Hepatic stellate cell (primary cell): Measurements from ENCODE around the gene OR2K2.
A peak's percentile ranks its signal among the peaks of the same experiment; 100 is the strongest.
"Not testable (repeated sequence)": the region's sequence is repeated elsewhere in the genome, so short reads cannot be mapped to it uniquely, and the experiment has no call there.

ENCODE experiments used
- DNase-seq: peaks from one replicate; pipeline ENCODE4 v3.0.0; 2011; ENCODE audit warnings: low spot score

OR2K2 gene

GRCh38 chr9:111330124-111330523 lies at the start of gene OR2K2:
TSS of gene OR2K2 (minus strand) at chr9:111330224. CDS start at chr9:111328433, 1,791 bp downstream.
- DNase-seq, result no peak

GRCh38 chr9:111375817-111376564 lies 46.0 kb upstream of the OR2K2 start:
- DNase-seq, result no peak

GRCh38 chr9:111375062-111375461 lies 45.0 kb upstream of the OR2K2 start:
- DNase-seq, result no peak

GRCh38 chr9:111372297-111372696 lies 42.3 kb upstream of the OR2K2 start:
- no peak for DNase-seq

GRCh38 chr9:111366978-111367377 lies 37.0 kb upstream of the OR2K2 start:
- no peak for DNase-seq

- no peak for DNase-seq
Observed at GRCh38 chr9:111362526-111362925, 32.5 kb upstream of the OR2K2 start.

GRCh38 chr9:111360881-111361280 lies 30.9 kb upstream of the OR2K2 start:
- DNase-seq, result no peak

GRCh38 chr9:111356481-111357244 lies 26.6 kb upstream of the OR2K2 start:
- peak; percentile 64 for DNase-seq

- DNase-seq, result no peak
Observed at GRCh38 chr9:111352545-111352944, 22.5 kb upstream of the OR2K2 start.

GRCh38 chr9:111350556-111350955 lies 20.5 kb upstream of the OR2K2 start:
- DNase-seq, result no peak

GRCh38 chr9:111349766-111350165 lies 19.7 kb upstream of the OR2K2 start:
- no peak for DNase-seq

- DNase-seq, result peak; percentile 2
Observed at GRCh38 chr9:111348821-111349271, 18.8 kb upstream of the OR2K2 start.

- not testable (repeated sequence) for DNase-seq
Observed at GRCh38 chr9:111334318-111334863, 4.4 kb upstream of the OR2K2 start.

- no peak for DNase-seq
Observed at GRCh38 chr9:111320631-111321030, 9.4 kb downstream of the OR2K2 start.

GRCh38 chr9:111316796-111317195 lies 13.2 kb downstream of the OR2K2 start:
- no peak for DNase-seq

GRCh38 chr9:111305914-111306313 lies 24.1 kb downstream of the OR2K2 start:
- no peak for DNase-seq

- DNase-seq, result not testable (repeated sequence)
Observed at GRCh38 chr9:111304000-111304399, 26.0 kb downstream of the OR2K2 start.

GRCh38 chr9:111301195-111301594 lies 28.8 kb downstream of the OR2K2 start:
- DNase-seq, result peak; percentile 9

GRCh38 chr9:111300140-111300735 lies 29.8 kb downstream of the OR2K2 start:
- no peak for DNase-seq

- DNase-seq, result not testable (repeated sequence)
Observed at GRCh38 chr9:111299599-111299966, 30.4 kb downstream of the OR2K2 start.

- no peak for DNase-seq
Observed at GRCh38 chr9:111298731-111299598, 31.1 kb downstream of the OR2K2 start.

GRCh38 chr9:111298111-111298510 lies 31.9 kb downstream of the OR2K2 start:
- no peak for DNase-seq
